ENCODE measurements around the gene KRT17.
"Not testable (repeated sequence)": the region's sequence is repeated elsewhere in the genome, so short reads cannot be mapped to it uniquely, and the experiment has no call there.

Gene KRT17

GRCh38 chr17:41633556-41634199, 9.3 kb upstream of the KRT17 start:
- DNase-seq: no peak

- no peak for DNase-seq
Observed at GRCh38 chr17:41632482-41633105, 8.2 kb upstream of the KRT17 start.

- DNase-seq: no peak
Observed at GRCh38 chr17:41631898-41632285, 7.5 kb upstream of the KRT17 start.

- no peak for DNase-seq
Observed at GRCh38 chr17:41631025-41631897, 6.9 kb upstream of the KRT17 start.

GRCh38 chr17:41629826-41630670, 5.7 kb upstream of the KRT17 start:
- DNase-seq: no peak

- DNase-seq: no peak
Observed at GRCh38 chr17:41629316-41629715, 4.9 kb upstream of the KRT17 start.

GRCh38 chr17:41628621-41629255, 4.4 kb upstream of the KRT17 start:
- DNase-seq: not testable (repeated sequence)

- not testable (repeated sequence) for DNase-seq
Observed at GRCh38 chr17:41628073-41628370, 3.6 kb upstream of the KRT17 start.

GRCh38 chr17:41627316-41628072, 3.1 kb upstream of the KRT17 start:
- DNase-seq: no peak

- not testable (repeated sequence) for DNase-seq
Observed at GRCh38 chr17:41626914-41627295, 2.5 kb upstream of the KRT17 start.

GRCh38 chr17:41626028-41626913, 1.9 kb upstream of the KRT17 start:
- not testable (repeated sequence) for DNase-seq

- DNase-seq: no peak
Observed at GRCh38 chr17:41625602-41626001, 1.2 kb upstream of the KRT17 start.

GRCh38 chr17:41623184-41623861, 1.1 kb downstream of the KRT17 start:
- DNase-seq: not testable (repeated sequence)

- not testable (repeated sequence) for DNase-seq
Observed at GRCh38 chr17:41622340-41623183, 1.8 kb downstream of the KRT17 start.

GRCh38 chr17:41621916-41622315, 2.5 kb downstream of the KRT17 start:
- no peak for DNase-seq

GRCh38 chr17:41621435-41621817, 2.9 kb downstream of the KRT17 start:
- not testable (repeated sequence) for DNase-seq

- DNase-seq: no peak
Observed at GRCh38 chr17:41620583-41621434, 3.6 kb downstream of the KRT17 start.

GRCh38 chr17:41619927-41620582, 4.3 kb downstream of the KRT17 start:
- not testable (repeated sequence) for DNase-seq
